GM23338 (cell line): ENCODE data around the gene OTOG.

ENCODE experiments used
- CTCF ChIP-seq, 2 experiments: fragments of 200-600 bp in 1 of 2; sonication (generic) in 1 of 2; conservative IDR thresholded peaks; 2 replicates each; pipeline versions ENCODE4 v1.5.1 to v1.6.1; 2016 to 2017; ENCODE audit warnings: antibody characterized with exemption in 2 of 2, low read depth in 2 of 2, mild to moderate bottlenecking in 2 of 2, moderate library complexity in 1 of 2
- EZH2 ChIP-seq: fragments of 200-600 bp; sonication (generic); IDR thresholded peaks from one replicate; pipeline ENCODE4 v1.8.0; 2017; ENCODE audit warnings: antibody characterized with exemption, mild to moderate bottlenecking, low read depth; ENCODE audit not compliant: unreplicated experiment
- EZH2phosphoT487 ChIP-seq: fragments of 200-600 bp; sonication (generic); IDR thresholded peaks from one replicate; pipeline ENCODE4 v1.8.1; 2018; ENCODE audit warnings: antibody characterized with exemption; ENCODE audit not compliant: unreplicated experiment
- POLR2AphosphoS5 ChIP-seq: IDR thresholded peaks from 2 replicates; pipeline ENCODE4 v1.6.1; 2016; ENCODE audit warnings: antibody characterized with exemption, low read depth

GRCh38 chr11:17505146-17505545, 41.9 kb upstream of the OTOG start:
- TF ChIP-seq CTCF (conservative IDR thresholded peaks at IDR 0.05; ENCODE audit: low read depth in 2 of 2) (no peak), POLR2AphosphoS5 (no peak), EZH2 (no peak), EZH2phosphoT487 (no peak)
